Measurements from ENCODE around the gene NBPF1. TPM values are rescaled to one million over a fixed set of nuclear protein-coding genes. Genes with fewer than 3 reads are reported as not detected.
"Not testable (repeated sequence)": the region's sequence is repeated elsewhere in the genome, so short reads cannot be mapped to it uniquely, and the experiment has no call there.

NBPF1 gene
- total RNA-seq, 2 experiments from 2014 or later, result 15.0 to 15.9 TPM

DNA sequence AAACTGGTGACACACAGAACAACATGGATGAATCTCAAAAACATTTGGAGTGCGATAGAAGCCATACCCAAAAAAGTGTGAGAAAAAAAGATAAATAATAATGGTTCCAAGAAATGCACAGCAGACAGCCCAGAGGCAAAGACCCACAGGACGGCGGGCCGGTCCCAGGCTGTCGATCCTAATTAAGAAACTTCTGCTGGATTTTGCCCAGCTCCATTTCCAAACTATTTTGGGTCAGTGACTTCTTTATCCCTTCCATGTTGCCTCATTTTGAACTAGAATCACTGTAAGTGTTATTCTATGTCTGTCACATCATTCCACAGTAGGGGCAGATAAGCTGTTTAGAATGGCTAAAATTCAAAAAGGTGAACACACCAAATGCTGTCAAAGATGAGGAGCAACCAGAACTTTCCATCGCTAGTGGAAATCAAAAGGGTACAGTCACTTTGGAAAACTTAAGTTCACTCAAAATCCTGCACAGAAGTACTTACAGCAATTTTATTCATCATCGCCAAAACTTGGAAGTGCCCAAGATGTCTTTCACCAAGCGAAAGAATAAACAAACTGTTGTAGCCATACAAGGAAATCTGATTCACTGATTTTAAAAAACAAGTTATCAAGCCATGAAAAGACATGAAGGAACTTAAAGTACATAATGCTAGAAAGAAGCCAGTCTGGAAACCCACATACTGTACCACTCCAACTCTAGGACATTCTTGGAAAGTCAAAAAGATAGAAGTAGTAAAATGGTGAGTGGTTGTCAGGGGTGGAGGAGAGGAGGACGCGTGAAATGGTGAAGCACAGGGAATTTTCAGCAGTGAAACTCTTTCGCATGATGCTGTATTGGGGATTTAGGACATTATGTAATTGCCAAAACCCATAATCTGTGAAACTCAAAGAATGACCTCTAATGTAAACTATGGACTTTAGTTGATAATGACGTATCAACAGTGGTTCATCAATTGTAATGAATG, 7.5 kb downstream of the NBPF1 start:
- TF ChIP-seq CTCF (IDR thresholded peaks at IDR 0.05), result no peak
- Histone ChIP-seq H3K36me3 (ENCODE audit: insufficient read depth, low read length) (peaks cover 18% of the 10 kb centered on the region), H3K4me3 (ENCODE audit: low read length) (no peak overlapping the region), H3K27me3 (ENCODE audit: control insufficient read depth in 1 of 2, insufficient read depth in 2 of 2, low read length in 2 of 2) (no peaks in the 10 kb centered on the region), H3K9me3 (ENCODE audit: control insufficient read depth in 1 of 2, insufficient read depth in 1 of 2, low read length in 2 of 2) (no peaks in the 10 kb centered on the region), H3K27ac (ENCODE audit: low read depth in 1 of 2, low read length in 2 of 2) (no peak overlapping the region), H3K4me1 (ENCODE audit: insufficient read depth, low read length) (no peaks in the 10 kb centered on the region)
- intact Hi-C loops (cut with DNase I, micrococcal nuclease), result no loop called here
- POLR2A ChIA-PET, result no interaction called here
- ATAC-seq (ENCODE audit: poor library complexity) (no peak), DNase-seq (peak in 1 of 14 experiments; percentile 8)
- Mint-ChIP-seq H3K27me3 (no peaks in the 10 kb centered on the region), H3K27ac (no peak overlapping the region), H3K36me3 (ENCODE audit: low read depth) (no peaks in the 10 kb centered on the region), H3K4me3 (no peak overlapping the region), H3K9me3 (no peaks in the 10 kb centered on the region), H3K4me1 (ENCODE audit: low read depth) (no peaks in the 10 kb centered on the region)
- CTCF ChIA-PET, result interaction anchor here (2.0 kb wide), 1 partner anchor 15 kb away, joined by 6 read pairs; no protein-coding TSS in a partner anchor

DNA sequence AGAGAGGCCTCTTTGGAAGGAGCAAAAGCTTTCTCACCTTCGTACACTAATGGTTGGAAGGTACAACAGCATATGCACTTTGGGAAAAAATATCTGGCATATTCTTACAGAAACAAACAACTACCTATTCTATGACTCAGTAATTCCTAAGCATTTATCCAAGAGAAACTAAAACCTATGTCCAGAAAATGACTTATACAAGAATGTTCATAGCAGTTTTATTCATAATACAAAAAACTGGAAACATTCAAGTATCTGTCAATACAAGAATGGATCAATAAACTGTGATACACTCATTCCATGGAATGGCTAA, 8.2 kb downstream of the NBPF1 start:
- Histone ChIP-seq H3K4me1 (ENCODE audit: insufficient read depth, low read length) (no peaks in the 10 kb centered on the region), H3K9me3 (ENCODE audit: control insufficient read depth in 1 of 2, insufficient read depth in 1 of 2, low read length in 2 of 2) (no peaks in the 10 kb centered on the region), H3K27ac (ENCODE audit: low read depth in 1 of 2, low read length in 2 of 2) (no peak overlapping the region), H3K4me3 (ENCODE audit: low read length) (no peak overlapping the region), H3K27me3 (ENCODE audit: control insufficient read depth in 1 of 2, insufficient read depth in 2 of 2, low read length in 2 of 2) (no peaks in the 10 kb centered on the region), H3K36me3 (ENCODE audit: insufficient read depth, low read length) (peaks cover 18% of the 10 kb centered on the region)
- no peak for ATAC-seq (ENCODE audit: poor library complexity)
- Mint-ChIP-seq H3K27me3 (no peaks in the 10 kb centered on the region), H3K9me3 (no peaks in the 10 kb centered on the region), H3K4me3 (no peak overlapping the region), H3K4me1 (ENCODE audit: low read depth) (no peaks in the 10 kb centered on the region), H3K27ac (no peak overlapping the region), H3K36me3 (ENCODE audit: low read depth) (no peaks in the 10 kb centered on the region)
- POLR2A ChIA-PET, result no interaction called here
- CTCF ChIA-PET, result interaction anchor here (2.0 kb wide), 1 partner anchor 16 kb away, joined by 6 read pairs; no protein-coding TSS in a partner anchor
- no peak for TF ChIP-seq CTCF (IDR thresholded peaks at IDR 0.05)
- DNase-seq, result no peak
- intact Hi-C loops (cut with DNase I, micrococcal nuclease), result no loop called here

- H3K4me1 ChIP-seq (ENCODE audit: insufficient read depth, low read length); H3K9me3 ChIP-seq (ENCODE audit: control insufficient read depth in 1 of 2, insufficient read depth in 1 of 2, low read length in 2 of 2); H3K4me1 Mint-ChIP-seq (ENCODE audit: low read depth); H3K9me3 Mint-ChIP-seq; intact Hi-C loops (cut with DNase I, micrococcal nuclease); H3K27me3 Mint-ChIP-seq; ATAC-seq (ENCODE audit: poor library complexity); H3K4me3 ChIP-seq (ENCODE audit: low read length); H3K27me3 ChIP-seq (ENCODE audit: control insufficient read depth in 1 of 2, insufficient read depth in 2 of 2, low read length in 2 of 2); H3K36me3 Mint-ChIP-seq (ENCODE audit: low read depth); H3K27ac Mint-ChIP-seq; H3K4me3 Mint-ChIP-seq; H3K27ac ChIP-seq (ENCODE audit: low read depth in 1 of 2, low read length in 2 of 2); POLR2A ChIA-PET: not testable (repeated sequence)
- H3K36me3 ChIP-seq (ENCODE audit: insufficient read depth, low read length), result peaks cover 18% of the 10 kb centered on the region
- peak in 2 of 14 experiments; percentile 5 to 20 for DNase-seq
- CTCF ChIA-PET, result interaction anchor here (2.0 kb wide), 1 partner anchor 16 kb away, joined by 6 read pairs; no protein-coding TSS in a partner anchor
Measured at GRCh38 chr1:16604514-16605212, 8.7 kb downstream of the NBPF1 start.

GRCh38 chr1:16603623-16604022, 9.7 kb downstream of the NBPF1 start:
- H3K27ac ChIP-seq (ENCODE audit: low read depth in 1 of 2, low read length in 2 of 2); H3K4me3 Mint-ChIP-seq; H3K4me3 ChIP-seq (ENCODE audit: low read length); H3K27me3 Mint-ChIP-seq; ATAC-seq (ENCODE audit: poor library complexity); H3K9me3 Mint-ChIP-seq; H3K9me3 ChIP-seq (ENCODE audit: control insufficient read depth in 1 of 2, insufficient read depth in 1 of 2, low read length in 2 of 2); DNase-seq; intact Hi-C loops (cut with DNase I, micrococcal nuclease); H3K36me3 Mint-ChIP-seq (ENCODE audit: low read depth); H3K27ac Mint-ChIP-seq; H3K4me1 Mint-ChIP-seq (ENCODE audit: low read depth); H3K4me1 ChIP-seq (ENCODE audit: insufficient read depth, low read length); H3K27me3 ChIP-seq (ENCODE audit: control insufficient read depth in 1 of 2, insufficient read depth in 2 of 2, low read length in 2 of 2): not testable (repeated sequence)
- H3K36me3 ChIP-seq (ENCODE audit: insufficient read depth, low read length), result peaks cover 17% of the 10 kb centered on the region
- ChIA-PET POLR2A (interaction anchor here (0.7 to 1.4 kb wide), 2 partner anchors 9 to 38 kb away, joined by 4 to 7 read pairs; partner anchors contain the start of gene NBPF1), CTCF (interaction anchor here (1.4 to 2.0 kb wide), 2 partner anchors 17 to 18 kb away, joined by 5 to 6 read pairs; no protein-coding TSS in a partner anchor)

GRCh38 chr1:16602336-16603011, 10.9 kb downstream of the NBPF1 start:
- H3K4me3 ChIP-seq (ENCODE audit: low read length); H3K4me3 Mint-ChIP-seq; H3K27ac Mint-ChIP-seq; ATAC-seq (ENCODE audit: poor library complexity); H3K9me3 ChIP-seq (ENCODE audit: control insufficient read depth in 1 of 2, insufficient read depth in 1 of 2, low read length in 2 of 2); H3K27me3 ChIP-seq (ENCODE audit: control insufficient read depth in 1 of 2, insufficient read depth in 2 of 2, low read length in 2 of 2); H3K36me3 ChIP-seq (ENCODE audit: insufficient read depth, low read length); H3K4me1 Mint-ChIP-seq (ENCODE audit: low read depth); H3K27ac ChIP-seq (ENCODE audit: low read depth in 1 of 2, low read length in 2 of 2); H3K27me3 Mint-ChIP-seq; H3K9me3 Mint-ChIP-seq; H3K36me3 Mint-ChIP-seq (ENCODE audit: low read depth); H3K4me1 ChIP-seq (ENCODE audit: insufficient read depth, low read length); DNase-seq; intact Hi-C loops (cut with DNase I, micrococcal nuclease): not testable (repeated sequence)
- ChIA-PET CTCF (interaction anchor here (1.4 kb wide), 1 partner anchor 19 kb away, joined by 5 read pairs; no protein-coding TSS in a partner anchor), POLR2A (interaction anchor here (1.4 kb wide), 1 partner anchor 10 kb away, joined by 7 read pairs; the partner anchor contains the start of gene NBPF1)
